HG02852 (cell line): ENCODE measurements around the gene HSD17B10.
"Not testable (repeated sequence)": the region's sequence is repeated elsewhere in the genome, so short reads cannot be mapped to it uniquely, and the experiment has no call there.

Experiments used
- ATAC-seq: cut with Tn5 transposase; IDR thresholded peaks from one replicate; pipeline ENCODE4 v1.9.1; 2021; ENCODE audit warnings: mild to moderate bottlenecking, moderate library complexity; ENCODE audit not compliant: unreplicated experiment

Gene HSD17B10

GRCh38 chrX:53438174-53438831 lies 4.1 kb upstream of the HSD17B10 start:
- ATAC-seq: no peak

- no peak for ATAC-seq
These were observed 3.0 kb upstream of the HSD17B10 start for GRCh38 chrX:53437206-53437605.

GRCh38 chrX:53435997-53436396 lies 1.8 kb upstream of the HSD17B10 start:
- peak; percentile 82 for ATAC-seq

GRCh38 chrX:53430231-53430630 lies 3.9 kb downstream of the HSD17B10 start:
- ATAC-seq: no peak

GRCh38 chrX:53429755-53430154 lies 4.4 kb downstream of the HSD17B10 start:
- no peak for ATAC-seq

GRCh38 chrX:53422861-53423306 lies 11.3 kb downstream of the HSD17B10 start, which contains the start of gene RIBC1:
Gene RIBC1 (plus strand): TSS chrX:53422873. CDS start chrX:53426277, 3,404 bp downstream.
- no peak for ATAC-seq

- ATAC-seq: peak; percentile 95
These were observed 11.9 kb downstream of the HSD17B10 start, which contains the start of gene SMC1A for GRCh38 chrX:53422086-53422860. Gene SMC1A (minus strand): TSS chrX:53422654. CDS start chrX:53422600, 54 bp downstream.

- peak; percentile 19 for ATAC-seq
These were observed 12.4 kb downstream of the HSD17B10 start for GRCh38 chrX:53421772-53422085.

- ATAC-seq: no peak
These were observed 13.0 kb downstream of the HSD17B10 start for GRCh38 chrX:53421125-53421524.

GRCh38 chrX:53420351-53420750 lies 13.8 kb downstream of the HSD17B10 start:
- not testable (repeated sequence) for ATAC-seq

- ATAC-seq: no peak
These were observed 21.7 kb downstream of the HSD17B10 start for GRCh38 chrX:53412446-53412845.

GRCh38 chrX:53403535-53403934 lies 30.6 kb downstream of the HSD17B10 start:
- no peak for ATAC-seq

- ATAC-seq: no peak
These were observed 36.0 kb downstream of the HSD17B10 start for GRCh38 chrX:53398216-53398615.

GRCh38 chrX:53395605-53396298 lies 38.4 kb downstream of the HSD17B10 start:
- ATAC-seq: no peak

- ATAC-seq: no peak
These were observed 50.6 kb downstream of the HSD17B10 start for GRCh38 chrX:53383376-53384076.
